SK-N-SH (cell line): ENCODE data around the gene CBX1. TPM values are rescaled to one million over a fixed set of nuclear protein-coding genes. Genes with fewer than 3 reads are reported as not detected.

ENCODE experiments used
- CTCF ChIA-PET: fragments of 300-600, 350-600 bp; formaldehyde crosslinking; extraction: SDS; loops from one replicate; lab custom pipeline; 2021; lab: Yijun Ruan, JAX
- POLR2A ChIA-PET: fragments of 350-600 bp; sonication (Branson Sonifier 250); formaldehyde crosslinking; extraction: SDS; loops from one replicate; lab custom pipeline; 2020; ENCODE audit warnings: antibody characterized with exemption, inconsistent platforms; lab: Yijun Ruan, JAX
- DNase-seq: peaks from one replicate; pipeline ENCODE4 v3.0.0; 2012
- H2AFZ ChIP-seq: fragments of 200-600 bp; sonication (generic); 2 replicates; pipeline ENCODE4 v1.8.1; 2016; ENCODE audit warnings: antibody characterized with exemption, mild to moderate bottlenecking, low read depth
- H3F3A ChIP-seq: fragments of 200-600 bp; sonication (generic); replicated peaks from 2 replicates; pipeline ENCODE3; 2016; ENCODE audit warnings: antibody characterized with exemption, mild to moderate bottlenecking; ENCODE audit not compliant: insufficient read depth
- H3K27ac ChIP-seq, 2 experiments: fragments of 200-500 bp in 1 of 2; fragments of 200-600 bp in 1 of 2; sonication (Bioruptor generic) in 1 of 2; sonication (generic), shearing (Covaris generic) in 1 of 2; 2 replicates each; pipeline versions ENCODE4 v1.5.1 to v1.6.1; 2014 to 2016; ENCODE audit warnings: low read depth in 2 of 2, inconsistent platforms in 1 of 2, low read length in 1 of 2, mild to moderate bottlenecking in 1 of 2, mixed read lengths in 1 of 2
- H3K27me3 ChIP-seq: fragments of 200-600 bp; sonication (generic), shearing (Covaris generic); 2 replicates; pipeline ENCODE4 v1.6.1; 2016; ENCODE audit warnings: mixed run types; ENCODE audit not compliant: insufficient read depth
- H3K36me3 ChIP-seq, 2 experiments: fragments of 200-500 bp in 1 of 2; fragments of 200-600 bp in 1 of 2; sonication (Bioruptor generic) in 1 of 2; sonication (generic) in 1 of 2; replicated peaks in 1 of 2; 2 replicates each; pipeline versions ENCODE3 to v1.5.1; 2014 to 2016; ENCODE audit warnings: low read length in 1 of 2, mild to moderate bottlenecking in 1 of 2; ENCODE audit not compliant: insufficient read depth in 2 of 2, control insufficient read depth in 1 of 2
- H3K4me1 ChIP-seq, 2 experiments: fragments of 200-500 bp in 1 of 2; fragments of 200-600 bp in 1 of 2; sonication (Bioruptor generic) in 1 of 2; sonication (generic), shearing (Covaris generic) in 1 of 2; 2 replicates each; pipeline versions ENCODE4 v1.5.1 to v1.6.1; 2014 to 2016; ENCODE audit warnings: low read depth in 1 of 2, low read length in 1 of 2, mixed run types in 1 of 2; ENCODE audit not compliant: insufficient read depth in 2 of 2, control insufficient read depth in 1 of 2
- H3K4me2 ChIP-seq: fragments of 200-600 bp; sonication (generic), shearing (Covaris generic); 2 replicates; pipeline ENCODE4 v1.6.1; 2017; ENCODE audit warnings: mixed run types
- H3K4me3 ChIP-seq, 2 experiments: fragments of 200-500 bp in 1 of 2; fragments of 200-600 bp in 1 of 2; sonication (Bioruptor generic) in 1 of 2; sonication (generic), shearing (Covaris generic) in 1 of 2; 2 replicates each; pipeline versions ENCODE4 v1.5.1 to v1.8.1; 2014 to 2016; ENCODE audit warnings: low read depth in 2 of 2, inconsistent platforms in 1 of 2, low read length in 1 of 2, mild to moderate bottlenecking in 1 of 2, mixed read lengths in 1 of 2, moderate library complexity in 1 of 2
- H3K79me2 ChIP-seq: fragments of 200-600 bp; sonication (generic); 2 replicates; pipeline ENCODE4 v1.8.1; 2017; ENCODE audit warnings: mild to moderate bottlenecking; ENCODE audit not compliant: insufficient read depth
- H3K9ac ChIP-seq: fragments of 200-600 bp; sonication (generic); 2 replicates; pipeline ENCODE4 v1.6.1; 2017; ENCODE audit warnings: mixed run types
- H3K9me2 ChIP-seq: fragments of 200-600 bp; sonication (generic); 2 replicates; pipeline ENCODE4 v1.6.1; 2017; ENCODE audit warnings: mixed run types
- H3K9me3 ChIP-seq: fragments of 200-600 bp; sonication (generic); 2 replicates; pipeline ENCODE4 v1.6.1; 2017; ENCODE audit warnings: mixed run types, mild to moderate bottlenecking, moderate library complexity
- H4K20me1 ChIP-seq: fragments of 200-600 bp; sonication (generic); 2 replicates; pipeline ENCODE4 v1.6.1; 2017; ENCODE audit warnings: mild to moderate bottlenecking, mixed run types; ENCODE audit not compliant: insufficient read depth
- CTCF ChIP-seq: fragments of 200-600 bp; sonication (generic); IDR thresholded peaks from 2 replicates; pipeline ENCODE4 v1.6.1; 2017; ENCODE audit warnings: antibody characterized with exemption, mild to moderate bottlenecking, moderate library complexity
- ELF1 ChIP-seq: IDR thresholded peaks from 2 replicates; pipeline ENCODE4 v1.4.0; 2012
- EP300 ChIP-seq, 2 experiments: IDR thresholded peaks; 2 replicates each; pipeline versions ENCODE4 v1.4.0 to v1.6.1; 2012; ENCODE audit warnings: borderline replicate concordance in 1 of 2, low read depth in 1 of 2, low read length in 1 of 2
- FOXJ3 ChIP-seq: sonication (generic); formaldehyde crosslinking; IDR thresholded peaks from 2 replicates; pipeline ENCODE4 v1.5.1; 2020; ENCODE audit warnings: mild to moderate bottlenecking, missing genetic modification reagents
- GABPA ChIP-seq: IDR thresholded peaks from 2 replicates; pipeline ENCODE4 v1.4.0; 2012; ENCODE audit warnings: low read depth, mild to moderate bottlenecking
- JUND ChIP-seq: IDR thresholded peaks from 2 replicates; pipeline ENCODE4 v1.4.0; 2012
- MXI1 ChIP-seq: IDR thresholded peaks from 2 replicates; pipeline ENCODE4 v1.6.1; 2012; ENCODE audit warnings: mild to moderate bottlenecking, low read depth, low read length, improper control_type of control experiment
- NFIC ChIP-seq: IDR thresholded peaks from 2 replicates; pipeline ENCODE4 v1.4.0; 2012; ENCODE audit warnings: borderline replicate concordance
- NRF1 ChIP-seq: IDR thresholded peaks from 2 replicates; pipeline ENCODE4 v1.6.1; 2012; ENCODE audit warnings: low read depth, mild to moderate bottlenecking, low read length
- POLR2AphosphoS5 ChIP-seq: IDR thresholded peaks from 2 replicates; pipeline ENCODE4 v1.6.1; 2012; ENCODE audit warnings: low read depth, low read length
- RFX5 ChIP-seq: IDR thresholded peaks from 2 replicates; pipeline ENCODE4 v1.6.1; 2012; ENCODE audit warnings: mild to moderate bottlenecking, improper control_type of control experiment, low read length
- SMC3 ChIP-seq: IDR thresholded peaks from 2 replicates; pipeline ENCODE4 v1.6.1; 2012; ENCODE audit warnings: low read depth, low read length, improper control_type of control experiment
- TEAD4 ChIP-seq: IDR thresholded peaks from 2 replicates; pipeline ENCODE4 v1.4.0; 2012; ENCODE audit warnings: mild to moderate bottlenecking, borderline replicate concordance; ENCODE audit not compliant: insufficient read depth
- WGBS: methylation state at CpG from one replicate; pipeline ENCODE4 v1.1.6; 2017; ENCODE audit warnings: low lambda C conversion rate; 5-methylcytosine and 5-hydroxymethylcytosine counted together
- polyA plus RNA-seq, 3 experiments: library from polyadenylated mRNA; depleted of rRNA; stranded (reverse); fragments of >200 nt; gene quantifications; 2 replicates each; pipeline ENCODE4 v1.2.3, GENCODE V29; 2012

CBX1 gene
- polyA plus RNA-seq, 1 of the 3 experiments (the other 2 are of a cell fraction), result 102 TPM

- H3K9ac ChIP-seq, result no peak overlapping the region
- TF ChIP-seq JUND (no peak), FOXJ3 (CRISPR knock-in tag) (no peak), TEAD4 (no peak)
- peaks cover 36% of the 10 kb centered on the region for H3K79me2 ChIP-seq
- DNase-seq, result no peak
- no peaks in the 10 kb centered on the region for H3K9me3 ChIP-seq
- H2AFZ ChIP-seq, result no peak overlapping the region
- H3K36me3 ChIP-seq, result peaks cover 0 to 1% of the 10 kb centered on the region in 2 experiments
- H3K4me1 ChIP-seq, result peaks cover 7 to 11% of the 10 kb centered on the region in 2 experiments; a peak in 3 of 4 replicates
- H3K9me2 ChIP-seq, result no peaks in the 10 kb centered on the region
- WGBS, result 93% methylated on average over 7 of the region's 7 CpGs
- peaks cover 28% of the 10 kb centered on the region for H3F3A ChIP-seq
- ChIA-PET POLR2A (no interaction called here), CTCF (interaction anchor here (6.7 to 14.8 kb wide), 2 partner anchors 23 to 78 kb away, joined by 46 to 241 read pairs; no protein-coding TSS in a partner anchor)
- H4K20me1 ChIP-seq, result peaks cover 8% of the 10 kb centered on the region
- H3K4me2 ChIP-seq, result no peak overlapping the region
- H3K27me3 ChIP-seq, result no peaks in the 10 kb centered on the region
- H3K27ac ChIP-seq, result no peak overlapping the region
- no peak overlapping the region for H3K4me3 ChIP-seq
These were observed 3.2 kb upstream of the CBX1 start for GRCh38 chr17:48104440-48104839.

- Histone ChIP-seq H4K20me1 (peaks cover 22% of the 10 kb centered on the region), H3K36me3 (peaks cover 0 to 12% of the 10 kb centered on the region in 2 experiments), H3K4me3 (no peak overlapping the region), H2AFZ (0 out of 2 replicates have a peak overlapping the region, but pooled peaks have one; percentile 6), H3K79me2 (peaks cover 36% of the 10 kb centered on the region), H3K4me2 (no peak overlapping the region), H3F3A (peaks cover 31% of the 10 kb centered on the region), H3K9me3 (no peaks in the 10 kb centered on the region), H3K27me3 (no peaks in the 10 kb centered on the region), H3K9me2 (no peaks in the 10 kb centered on the region), H3K27ac (no peak overlapping the region), H3K9ac (no peak overlapping the region), H3K4me1 (peaks cover 3 to 6% of the 10 kb centered on the region in 2 experiments; a peak in 2 of 4 replicates)
- 82% methylated on average over 14 of the region's 14 CpGs for WGBS
- CTCF ChIA-PET, result interaction anchor here (6.7 to 14.8 kb wide), 2 partner anchors 22 to 77 kb away, joined by 46 to 241 read pairs; no protein-coding TSS in a partner anchor
- POLR2A ChIA-PET, result no interaction called here
- DNase-seq, result no peak
- no peak for TF ChIP-seq NRF1
- no peak for TF ChIP-seq MXI1
- no peak for TF ChIP-seq EP300 (IDR thresholded peaks at IDR 0.05; ENCODE audit: borderline replicate concordance in 1 of 2, low read depth in 1 of 2, low read length in 1 of 2)
- no peak for TF ChIP-seq CTCF
- no peak for TF ChIP-seq GABPA
- TF ChIP-seq RFX5, result no peak
- no peak for TF ChIP-seq NFIC
- TF ChIP-seq JUND, result no peak
- no peak for TF ChIP-seq POLR2AphosphoS5
- no peak for TF ChIP-seq FOXJ3 (CRISPR knock-in tag)
- TF ChIP-seq SMC3, result no peak
- TF ChIP-seq ELF1, result no peak
- TF ChIP-seq, all 33 proteins: peak for 0
These were observed 1.8 kb upstream of the CBX1 start for GRCh38 chr17:48102798-48103715.
